Activated CD4-positive, alpha-beta T cell treated with anti-CD3 and anti-CD28 coated beads for 24 hours (primary cell): ENCODE data around the gene FBXL7.

ENCODE experiments used
- DNase-seq, 2 donors: peaks; one replicate each; pipeline ENCODE4 v3.0.0-alpha.2; 2020; ENCODE audit warnings: low read depth in 2 of 2

Gene FBXL7

GRCh38 chr5:15499528-15500324, at the start of gene FBXL7:
Gene FBXL7, plus strand, starts transcription at chr5:15500180.
- DNase-seq: no peak

- DNase-seq: no peak
These were observed 49.5 kb upstream of the FBXL7 start for GRCh38 chr5:15450473-15450872.

GRCh38 chr5:15450949-15451348, 49.0 kb upstream of the FBXL7 start:
- DNase-seq: no peak

- no peak for DNase-seq
These were observed 48.0 kb upstream of the FBXL7 start for GRCh38 chr5:15452030-15452429.

- DNase-seq: no peak
These were observed 47.2 kb upstream of the FBXL7 start for GRCh38 chr5:15452781-15453180.

- no peak for DNase-seq
These were observed 40.8 kb upstream of the FBXL7 start for GRCh38 chr5:15459200-15459599.

- DNase-seq: no peak
These were observed 36.6 kb upstream of the FBXL7 start for GRCh38 chr5:15463231-15463980.

GRCh38 chr5:15472116-15472515, 27.9 kb upstream of the FBXL7 start:
- no peak for DNase-seq

- DNase-seq: no peak
These were observed 25.7 kb upstream of the FBXL7 start for GRCh38 chr5:15474143-15474719.

GRCh38 chr5:15475367-15475766, 24.6 kb upstream of the FBXL7 start:
- DNase-seq: no peak

GRCh38 chr5:15476977-15477376, 23.0 kb upstream of the FBXL7 start:
- DNase-seq: no peak

GRCh38 chr5:15480436-15480835, 19.5 kb upstream of the FBXL7 start:
- no peak for DNase-seq

- DNase-seq: no peak
These were observed 16.5 kb upstream of the FBXL7 start for GRCh38 chr5:15483351-15484097.

GRCh38 chr5:15487228-15487627, 12.8 kb upstream of the FBXL7 start:
- no peak for DNase-seq

- DNase-seq: no peak
These were observed 10.3 kb upstream of the FBXL7 start for GRCh38 chr5:15489571-15490235.

- DNase-seq: no peak
These were observed 7.4 kb upstream of the FBXL7 start for GRCh38 chr5:15492545-15492944.

- DNase-seq: no peak
These were observed 6.5 kb upstream of the FBXL7 start for GRCh38 chr5:15493501-15493900.

- DNase-seq: no peak
These were observed 5.0 kb upstream of the FBXL7 start for GRCh38 chr5:15495026-15495425.

- DNase-seq: no peak
These were observed 3.1 kb upstream of the FBXL7 start for GRCh38 chr5:15496886-15497285.

- no peak for DNase-seq
These were observed 483 bp downstream of the FBXL7 start for GRCh38 chr5:15500325-15501001.
